ENCODE data around the gene PELO.
"Not testable (repeated sequence)": the region's sequence is repeated elsewhere in the genome, so short reads cannot be mapped to it uniquely, and the experiment has no call there.

PELO gene, protein sequence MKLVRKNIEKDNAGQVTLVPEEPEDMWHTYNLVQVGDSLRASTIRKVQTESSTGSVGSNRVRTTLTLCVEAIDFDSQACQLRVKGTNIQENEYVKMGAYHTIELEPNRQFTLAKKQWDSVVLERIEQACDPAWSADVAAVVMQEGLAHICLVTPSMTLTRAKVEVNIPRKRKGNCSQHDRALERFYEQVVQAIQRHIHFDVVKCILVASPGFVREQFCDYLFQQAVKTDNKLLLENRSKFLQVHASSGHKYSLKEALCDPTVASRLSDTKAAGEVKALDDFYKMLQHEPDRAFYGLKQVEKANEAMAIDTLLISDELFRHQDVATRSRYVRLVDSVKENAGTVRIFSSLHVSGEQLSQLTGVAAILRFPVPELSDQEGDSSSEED

DNA sequence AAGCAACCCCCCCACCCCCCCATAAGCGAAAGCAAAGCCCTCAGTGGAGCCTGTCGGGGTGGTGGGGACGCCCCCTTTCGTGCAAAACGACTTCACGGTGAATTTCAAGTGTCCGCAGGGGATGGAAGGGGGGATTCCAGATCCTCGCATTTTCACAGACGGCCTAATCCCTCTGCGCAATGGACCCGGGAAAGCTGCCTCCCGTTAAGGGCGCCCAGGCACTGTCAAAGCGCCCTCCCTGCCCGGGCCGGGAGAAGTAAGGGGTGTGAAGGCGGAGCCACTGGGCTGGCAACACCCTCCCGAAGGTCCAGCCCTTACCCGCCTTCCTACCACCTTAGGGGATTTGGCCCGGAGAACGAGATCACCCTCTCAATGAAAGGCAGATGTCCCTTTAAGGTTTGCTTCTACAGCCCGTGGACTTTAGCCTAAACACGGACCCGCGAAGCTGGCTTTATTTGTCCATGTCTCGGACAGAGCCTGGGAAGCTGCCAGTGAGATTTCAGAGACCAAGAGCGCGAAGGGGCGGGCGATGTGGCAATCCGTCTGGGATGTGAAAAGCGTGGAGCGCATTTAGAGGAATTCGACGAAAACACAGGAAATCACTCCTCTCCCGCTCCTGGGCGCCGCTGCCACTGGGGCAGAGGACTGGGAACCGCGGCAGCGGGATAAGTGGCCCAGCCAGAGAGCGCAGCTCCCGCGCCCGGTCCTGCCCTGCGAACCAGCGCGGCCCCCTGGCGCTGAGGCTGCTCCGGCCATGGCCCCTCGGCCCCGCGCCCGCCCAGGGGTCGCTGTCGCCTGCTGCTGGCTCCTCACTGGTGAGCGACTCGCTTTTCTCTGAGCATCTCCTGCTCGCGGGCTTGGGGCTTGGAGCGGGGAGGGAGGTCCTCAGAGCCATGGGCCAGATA is at the start of gene PELO, which contains the start of gene ITGA1:
Gene PELO, plus strand, starts transcription at position 317 of the 905 bp plus-strand sequence. CDS start 12,479 bp downstream, outside the sequence.
Gene ITGA1, plus strand, starts transcription at position 317 of the 905 bp plus-strand sequence. Its CDS starts 438 bp downstream, at position 755.
- peak; percentile 35 for DNase-seq (ENCODE audit: low read depth, low spot score)
- Histone ChIP-seq H3K27me3 (ENCODE audit: insufficient read depth, insufficient read length) (no peaks in the 10 kb centered on the region), H3K4me3 (ENCODE audit: insufficient read length, low read depth) (peak within 1 kb of the TSS; percentile 49), H3K9me3 (ENCODE audit: insufficient read depth, low read length) (no peaks in the 10 kb centered on the region), H3K9ac (ENCODE audit: insufficient read length, low read depth) (peak within 1 kb of the TSS; percentile 58), H3K4me1 (ENCODE audit: insufficient read depth, insufficient read length) (no peaks in the 10 kb centered on the region), H3K36me3 (ENCODE audit: insufficient read depth, insufficient read length, low read length) (no peaks in the 10 kb centered on the region)
- TF ChIP-seq ZNF274 (IDR thresholded peaks at IDR 0.05; ENCODE audit: low read depth, low read length) (no peak), SUZ12 (IDR thresholded peaks at IDR 0.05; ENCODE audit: extremely low read depth, insufficient read depth, insufficient read length) (no peak), YY1 (IDR thresholded peaks at IDR 0.05; ENCODE audit: insufficient read depth, insufficient read length) (no peak)

DNA sequence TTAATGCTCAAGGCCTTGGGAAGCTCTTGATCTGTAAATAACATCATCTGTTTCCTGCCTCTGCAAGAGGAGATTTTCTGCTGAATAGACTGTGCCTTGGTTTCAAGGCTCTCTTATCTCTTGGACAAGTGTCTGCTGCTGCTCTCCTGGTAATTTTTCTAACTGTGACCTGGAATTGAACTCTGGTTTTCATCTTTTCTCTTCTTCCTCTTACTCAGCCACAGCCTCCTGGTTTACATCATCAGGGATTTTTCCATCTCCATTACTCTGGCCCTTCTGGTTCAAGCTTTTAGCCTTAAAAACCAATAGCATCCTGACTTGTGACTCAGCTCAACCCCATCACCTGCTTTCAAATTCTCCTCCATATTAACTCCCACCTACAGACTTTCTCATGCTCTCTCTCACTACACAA is 49.6 kb upstream of the PELO start:
- Histone ChIP-seq H3K36me3 (ENCODE audit: insufficient read depth, insufficient read length, low read length) (no peaks in the 10 kb centered on the region), H3K9ac (ENCODE audit: insufficient read length, low read depth) (no peak overlapping the region), H3K9me3 (ENCODE audit: insufficient read depth, low read length) (no peaks in the 10 kb centered on the region), H3K27me3 (ENCODE audit: insufficient read depth, insufficient read length) (no peaks in the 10 kb centered on the region), H3K4me3 (ENCODE audit: insufficient read length, low read depth) (no peak overlapping the region), H3K4me1 (ENCODE audit: insufficient read depth, insufficient read length) (no peaks in the 10 kb centered on the region)
- no peak for TF ChIP-seq SUZ12 (IDR thresholded peaks at IDR 0.05; ENCODE audit: extremely low read depth, insufficient read depth, insufficient read length)
- no peak for TF ChIP-seq ZNF274 (IDR thresholded peaks at IDR 0.05; ENCODE audit: low read depth, low read length)
- TF ChIP-seq YY1 (IDR thresholded peaks at IDR 0.05; ENCODE audit: insufficient read depth, insufficient read length) = no peak
- DNase-seq (ENCODE audit: low read depth, low spot score) = no peak

DNA sequence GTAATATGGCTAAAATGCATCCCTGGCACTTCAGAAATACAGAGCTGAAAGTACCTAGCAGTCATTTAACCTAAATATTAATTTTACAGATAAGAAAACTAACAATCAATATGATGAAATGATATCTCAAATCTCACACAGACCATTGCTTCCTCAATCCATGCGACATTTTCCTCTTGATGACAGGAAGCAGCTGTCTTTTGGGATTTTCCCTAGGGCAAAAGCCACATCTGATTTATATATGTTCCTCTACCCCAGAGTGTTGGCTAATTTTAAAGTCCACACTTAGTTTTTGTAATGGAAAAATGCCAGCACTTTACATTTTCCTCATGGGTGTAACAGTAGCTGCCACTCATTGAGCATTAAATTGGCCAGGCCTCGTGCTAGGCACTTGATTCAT is 47.7 kb upstream of the PELO start:
- Histone ChIP-seq H3K9me3 (ENCODE audit: insufficient read depth, low read length) (no peaks in the 10 kb centered on the region), H3K27me3 (ENCODE audit: insufficient read depth, insufficient read length) (no peaks in the 10 kb centered on the region), H3K36me3 (ENCODE audit: insufficient read depth, insufficient read length, low read length) (no peaks in the 10 kb centered on the region), H3K4me3 (ENCODE audit: insufficient read length, low read depth) (no peak overlapping the region), H3K4me1 (ENCODE audit: insufficient read depth, insufficient read length) (no peaks in the 10 kb centered on the region), H3K9ac (ENCODE audit: insufficient read length, low read depth) (no peak overlapping the region)
- TF ChIP-seq YY1 (IDR thresholded peaks at IDR 0.05; ENCODE audit: insufficient read depth, insufficient read length) (no peak), ZNF274 (IDR thresholded peaks at IDR 0.05; ENCODE audit: low read depth, low read length) (no peak), SUZ12 (IDR thresholded peaks at IDR 0.05; ENCODE audit: extremely low read depth, insufficient read depth, insufficient read length) (no peak)
- DNase-seq (ENCODE audit: low read depth, low spot score) = no peak

DNA sequence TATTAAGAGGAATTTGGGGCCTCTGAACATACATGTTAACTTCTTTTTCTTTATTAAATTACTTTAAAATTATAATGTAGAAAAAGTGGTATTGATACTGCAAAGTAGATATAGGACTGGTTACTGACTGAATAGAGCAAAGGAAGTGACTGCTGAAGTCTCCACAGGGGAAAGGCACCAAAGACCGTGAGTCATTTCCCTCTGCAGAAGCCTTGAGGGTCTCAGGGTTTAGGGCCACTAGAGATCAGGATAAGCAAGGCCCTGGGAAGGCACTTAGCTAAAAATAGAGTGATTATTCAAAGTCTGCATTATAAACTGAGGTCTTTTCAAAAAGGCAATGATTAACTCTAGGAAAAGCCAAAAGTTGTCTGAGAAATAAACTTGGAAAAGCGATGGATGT is 44.7 kb upstream of the PELO start:
- TF ChIP-seq ZNF274 (IDR thresholded peaks at IDR 0.05; ENCODE audit: low read depth, low read length) = no peak
- TF ChIP-seq SUZ12 (IDR thresholded peaks at IDR 0.05; ENCODE audit: extremely low read depth, insufficient read depth, insufficient read length) = no peak
- TF ChIP-seq YY1 (IDR thresholded peaks at IDR 0.05; ENCODE audit: insufficient read depth, insufficient read length) = no peak
- no peaks in the 10 kb centered on the region for H3K27me3 ChIP-seq (ENCODE audit: insufficient read depth, insufficient read length)
- DNase-seq (ENCODE audit: low read depth, low spot score) = no peak
- no peaks in the 10 kb centered on the region for H3K9me3 ChIP-seq (ENCODE audit: insufficient read depth, low read length)
- no peaks in the 10 kb centered on the region for H3K36me3 ChIP-seq (ENCODE audit: insufficient read depth, insufficient read length, low read length)
- H3K4me1 ChIP-seq (ENCODE audit: insufficient read depth, insufficient read length) = no peaks in the 10 kb centered on the region
- no peak overlapping the region for H3K9ac ChIP-seq (ENCODE audit: insufficient read length, low read depth)
- no peak overlapping the region for H3K4me3 ChIP-seq (ENCODE audit: insufficient read length, low read depth)

DNA sequence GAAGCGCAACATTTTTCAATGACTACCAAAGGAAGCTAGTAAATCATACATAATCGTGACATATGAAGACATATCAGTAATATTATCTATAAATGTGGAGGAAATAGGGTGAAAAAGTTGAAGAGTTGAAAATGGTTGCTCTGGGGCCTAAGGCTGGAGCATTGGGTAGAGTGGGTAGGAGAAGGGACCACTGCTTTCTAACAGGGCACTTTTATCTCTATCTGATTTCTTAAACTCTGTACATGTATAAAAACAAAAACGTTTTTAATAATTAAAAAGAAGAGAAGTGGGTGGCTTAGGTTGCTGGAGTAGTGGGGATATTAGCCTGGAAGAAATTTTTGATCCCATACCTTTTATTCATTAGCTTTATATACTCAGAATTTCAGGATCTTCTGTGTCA is 44.2 kb upstream of the PELO start:
- H3K36me3 ChIP-seq (ENCODE audit: insufficient read depth, insufficient read length, low read length) = no peaks in the 10 kb centered on the region
- TF ChIP-seq ZNF274 (IDR thresholded peaks at IDR 0.05; ENCODE audit: low read depth, low read length) (no peak), SUZ12 (IDR thresholded peaks at IDR 0.05; ENCODE audit: extremely low read depth, insufficient read depth, insufficient read length) (no peak), YY1 (IDR thresholded peaks at IDR 0.05; ENCODE audit: insufficient read depth, insufficient read length) (no peak)
- no peaks in the 10 kb centered on the region for H3K9me3 ChIP-seq (ENCODE audit: insufficient read depth, low read length)
- no peaks in the 10 kb centered on the region for H3K27me3 ChIP-seq (ENCODE audit: insufficient read depth, insufficient read length)
- H3K4me1 ChIP-seq (ENCODE audit: insufficient read depth, insufficient read length) = no peaks in the 10 kb centered on the region
- DNase-seq (ENCODE audit: low read depth, low spot score) = no peak
- H3K4me3 ChIP-seq (ENCODE audit: insufficient read length, low read depth) = no peak overlapping the region
- H3K9ac ChIP-seq (ENCODE audit: insufficient read length, low read depth) = no peak overlapping the region

DNA sequence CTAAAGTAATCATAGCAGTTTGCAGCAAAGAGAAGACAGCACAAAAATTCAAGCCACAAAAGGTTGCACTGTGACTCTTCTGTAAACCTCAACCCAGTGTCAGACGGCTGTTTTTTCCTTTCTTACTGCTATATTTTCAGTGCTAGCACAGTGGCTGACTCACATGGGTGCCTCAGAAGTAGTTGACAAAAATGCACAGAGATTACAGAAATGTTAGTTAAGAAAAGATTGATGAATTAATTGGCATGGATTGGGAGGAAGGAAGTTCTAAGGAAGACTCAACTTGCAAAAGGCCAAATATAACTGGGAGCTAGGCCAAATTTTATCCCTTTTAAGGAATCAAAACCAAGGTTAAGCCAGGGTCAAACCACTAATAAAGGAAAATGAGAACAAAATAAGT is 43.7 kb upstream of the PELO start:
- Histone ChIP-seq H3K9me3 (ENCODE audit: insufficient read depth, low read length) (no peaks in the 10 kb centered on the region), H3K4me1 (ENCODE audit: insufficient read depth, insufficient read length) (no peaks in the 10 kb centered on the region), H3K27me3 (ENCODE audit: insufficient read depth, insufficient read length) (no peaks in the 10 kb centered on the region), H3K9ac (ENCODE audit: insufficient read length, low read depth) (no peak overlapping the region), H3K36me3 (ENCODE audit: insufficient read depth, insufficient read length, low read length) (no peaks in the 10 kb centered on the region), H3K4me3 (ENCODE audit: insufficient read length, low read depth) (no peak overlapping the region)
- no peak for TF ChIP-seq ZNF274 (IDR thresholded peaks at IDR 0.05; ENCODE audit: low read depth, low read length)
- no peak for TF ChIP-seq YY1 (IDR thresholded peaks at IDR 0.05; ENCODE audit: insufficient read depth, insufficient read length)
- TF ChIP-seq SUZ12 (IDR thresholded peaks at IDR 0.05; ENCODE audit: extremely low read depth, insufficient read depth, insufficient read length) = no peak
- no peak for DNase-seq (ENCODE audit: low read depth, low spot score)

DNA sequence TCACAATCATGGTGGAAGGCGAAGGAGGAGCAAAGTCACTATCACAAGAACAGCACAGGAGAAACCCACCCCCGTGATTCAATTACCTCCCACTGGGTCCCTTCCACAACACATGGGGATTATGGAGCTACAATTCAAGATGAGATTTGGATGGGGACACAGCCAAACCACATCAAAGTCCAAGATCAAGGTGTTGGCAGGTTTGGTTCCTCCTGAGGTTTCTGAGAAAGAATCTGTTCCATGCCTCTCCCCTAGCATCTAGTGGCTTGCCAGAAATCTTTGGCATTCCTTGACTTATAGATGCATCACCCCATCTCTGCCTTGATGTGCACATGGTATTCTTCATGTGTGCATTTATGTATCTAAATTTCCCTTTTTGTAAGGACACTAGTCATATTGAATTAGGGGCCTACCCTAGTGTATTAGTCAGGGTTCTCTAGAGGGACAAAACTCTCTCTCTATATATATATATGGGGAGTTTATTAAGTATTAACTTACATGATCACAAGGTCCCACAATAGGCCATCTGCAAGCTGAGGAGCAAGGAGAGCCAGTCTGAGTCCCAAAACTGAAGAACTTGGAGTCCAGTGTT is 42.8 kb upstream of the PELO start:
- DNase-seq (ENCODE audit: low read depth, low spot score); H3K4me3 ChIP-seq (ENCODE audit: insufficient read length, low read depth); H3K9me3 ChIP-seq (ENCODE audit: insufficient read depth, low read length); H3K27me3 ChIP-seq (ENCODE audit: insufficient read depth, insufficient read length); H3K36me3 ChIP-seq (ENCODE audit: insufficient read depth, insufficient read length, low read length); H3K9ac ChIP-seq (ENCODE audit: insufficient read length, low read depth); H3K4me1 ChIP-seq (ENCODE audit: insufficient read depth, insufficient read length): not testable (repeated sequence)

Measured in NT2/D1 (cell line).